Posterior cingulate gyrus (tissue), 11 donors: Measurements from ENCODE around the gene WDR6.
A peak's percentile ranks its signal among the peaks of the same experiment; 100 is the strongest.

Experiments used
- DNase-seq, 10 donors: peaks; one replicate each; pipeline versions ENCODE4 v3.0.0 to v3.0.0-alpha.2; 2020 to 2021; ENCODE audit warnings: mixed read lengths in 3 of 10
- intact Hi-C: fragments of 100-400 bp; cut with DNase I; formaldehyde crosslinking; loops from one replicate; pipeline ENCODE4 v1.15.1; 2023

Gene WDR6

DNA sequence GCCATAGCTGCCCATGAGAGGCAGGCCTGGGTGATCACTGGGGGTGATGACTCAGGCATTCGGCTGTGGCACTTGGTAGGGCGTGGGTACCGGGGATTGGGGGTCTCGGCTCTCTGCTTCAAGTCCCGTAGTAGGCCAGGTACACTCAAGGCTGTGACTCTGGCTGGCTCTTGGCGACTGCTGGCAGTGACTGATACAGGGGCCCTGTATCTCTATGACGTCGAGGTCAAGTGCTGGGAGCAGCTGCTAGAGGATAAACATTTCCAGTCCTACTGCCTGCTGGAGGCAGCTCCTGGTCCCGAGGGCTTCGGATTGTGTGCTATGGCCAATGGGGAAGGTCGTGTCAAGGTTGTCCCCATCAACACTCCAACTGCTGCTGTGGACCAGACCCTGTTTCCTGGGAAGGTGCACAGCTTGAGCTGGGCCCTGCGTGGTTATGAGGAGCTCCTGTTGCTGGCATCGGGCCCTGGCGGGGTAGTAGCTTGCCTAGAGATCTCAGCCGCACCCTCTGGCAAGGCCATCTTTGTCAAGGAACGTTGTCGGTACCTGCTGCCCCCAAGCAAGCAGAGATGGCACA, 5.3 kb downstream of the WDR6 start:
- intact Hi-C loops: no loop called here
- peak in 2 of 10 donors; percentile 24 to 67 for DNase-seq

DNA sequence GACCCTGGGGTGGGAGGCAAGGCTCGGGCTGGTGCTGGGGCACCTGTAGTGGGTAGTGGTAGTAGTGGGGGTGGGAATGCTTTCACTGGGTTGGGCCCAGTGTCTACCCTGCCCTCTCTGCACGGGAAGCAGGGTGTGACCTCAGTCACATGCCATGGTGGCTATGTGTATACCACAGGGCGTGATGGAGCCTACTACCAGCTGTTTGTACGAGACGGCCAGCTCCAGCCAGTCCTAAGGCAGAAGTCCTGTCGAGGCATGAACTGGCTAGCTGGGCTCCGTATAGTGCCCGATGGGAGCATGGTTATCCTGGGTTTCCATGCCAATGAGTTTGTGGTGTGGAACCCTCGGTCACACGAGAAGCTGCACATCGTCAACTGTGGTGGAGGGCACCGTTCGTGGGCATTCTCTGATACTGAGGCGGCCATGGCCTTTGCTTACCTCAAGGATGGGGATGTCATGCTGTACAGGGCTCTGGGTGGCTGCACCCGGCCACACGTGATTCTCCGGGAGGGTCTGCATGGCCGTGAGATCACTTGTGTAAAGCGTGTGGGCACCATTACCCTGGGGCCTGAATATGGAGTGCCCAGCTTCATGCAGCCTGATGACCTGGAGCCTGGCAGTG, 6.0 kb downstream of the WDR6 start:
- DNase-seq: peak in 2 of 10 donors; percentile 37 to 68
- intact Hi-C loops: no loop called here

DNA sequence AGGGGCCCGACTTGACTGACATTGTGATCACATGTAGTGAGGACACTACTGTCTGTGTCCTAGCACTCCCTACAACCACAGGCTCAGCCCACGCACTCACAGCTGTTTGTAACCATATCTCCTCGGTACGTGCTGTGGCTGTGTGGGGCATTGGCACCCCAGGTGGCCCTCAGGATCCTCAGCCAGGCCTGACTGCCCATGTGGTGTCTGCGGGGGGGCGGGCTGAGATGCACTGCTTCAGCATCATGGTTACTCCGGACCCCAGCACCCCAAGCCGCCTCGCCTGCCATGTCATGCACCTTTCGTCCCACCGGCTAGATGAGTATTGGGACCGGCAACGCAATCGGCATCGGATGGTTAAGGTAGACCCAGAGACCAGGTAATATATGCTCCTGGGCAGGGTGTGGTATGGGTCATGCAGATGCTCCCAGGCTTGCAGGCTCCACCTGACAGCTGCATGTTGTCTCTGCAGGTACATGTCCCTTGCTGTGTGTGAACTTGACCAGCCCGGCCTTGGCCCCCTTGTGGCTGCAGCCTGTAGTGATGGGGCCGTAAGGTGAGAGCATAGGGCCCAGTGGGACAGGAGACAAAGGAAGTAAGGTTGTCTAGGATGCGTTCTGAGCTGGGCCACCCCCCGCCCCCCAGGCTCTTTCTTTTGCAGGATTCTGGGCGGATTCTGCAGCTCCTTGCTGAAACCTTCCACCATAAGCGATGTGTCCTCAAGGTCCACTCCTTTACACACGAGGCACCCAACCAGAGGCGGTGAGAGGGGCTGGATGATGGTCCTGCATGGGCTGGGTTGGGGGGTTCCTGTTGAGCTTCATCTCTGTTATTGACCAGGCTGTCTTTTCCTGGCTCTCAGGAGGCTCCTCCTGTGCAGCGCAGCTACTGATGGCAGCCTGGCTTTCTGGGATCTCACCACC, 6.8 kb downstream of the WDR6 start:
- peak in 1 of 10 donors; percentile 73 for DNase-seq
- intact Hi-C loops: no loop called here

DNA sequence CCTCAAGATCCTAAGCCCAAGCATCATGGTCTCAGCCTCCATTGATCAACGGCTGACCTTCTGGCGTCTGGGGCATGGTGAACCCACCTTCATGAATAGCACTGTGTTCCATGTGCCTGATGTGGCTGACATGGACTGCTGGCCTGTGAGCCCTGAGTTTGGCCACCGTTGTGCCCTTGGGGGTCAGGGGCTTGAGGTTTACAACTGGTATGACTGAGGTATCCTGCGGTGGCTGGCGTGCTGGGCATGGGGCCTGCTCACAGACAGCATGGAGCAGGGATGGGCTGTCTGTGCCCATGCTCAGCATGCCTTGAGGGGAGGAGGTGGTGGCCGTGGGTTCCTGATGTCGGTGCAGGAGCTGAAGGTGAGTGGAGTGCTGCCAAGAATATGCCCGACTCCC, 7.9 kb downstream of the WDR6 start:
- intact Hi-C loops: no loop called here
- peak in 1 of 10 donors; percentile 41 for DNase-seq

- intact Hi-C loops: no loop called here
- DNase-seq: peak in 2 of 10 donors; percentile 12 to 53
Measured at GRCh38 chr3:49015765-49016164, 8.6 kb downstream of the WDR6 start.

- peak in 1 of 10 donors; percentile 48 for DNase-seq
Measured at GRCh38 chr3:49016414-49017228, 9.4 kb downstream of the WDR6 start.

GRCh38 chr3:49017229-49017970, 10.2 kb downstream of the WDR6 start:
- no peak for DNase-seq
- intact Hi-C loops: no loop called here

More at GRCh38 chr3:49016414-49017228, 9.4 kb downstream of the WDR6 start:
- intact Hi-C loops: no loop called here

- DNase-seq: peak; percentile 48 to 95 (median 70)
- intact Hi-C loops: no loop called here
Measured at GRCh38 chr3:49017971-49018706, 10.9 kb downstream of the WDR6 start, which contains the start of gene DALRD3. DALRD3 (minus strand) TSS chr3:49018580; CDS start chr3:49018564, 16 bp downstream.

GRCh38 chr3:49018707-49019006, 11.5 kb downstream of the WDR6 start:
- DNase-seq: no peak
- intact Hi-C loops: no loop called here

- DNase-seq: peak in 3 of 10 donors; percentile 35 to 69 (median 41)
- intact Hi-C loops: loop anchor here (10.0 kb wide), 1 partner anchor 75 kb away; the partner anchor contains the start of gene QRICH1
Measured at GRCh38 chr3:49019941-49020329, 12.7 kb downstream of the WDR6 start.

- peak in 6 of 10 donors; percentile 27 to 90 (median 62) for DNase-seq
- intact Hi-C loops: loop anchor here (10.0 kb wide), 1 partner anchor 74 kb away; the partner anchor contains the start of gene QRICH1
Measured at GRCh38 chr3:49020330-49021212, 13.4 kb downstream of the WDR6 start.

DNA sequence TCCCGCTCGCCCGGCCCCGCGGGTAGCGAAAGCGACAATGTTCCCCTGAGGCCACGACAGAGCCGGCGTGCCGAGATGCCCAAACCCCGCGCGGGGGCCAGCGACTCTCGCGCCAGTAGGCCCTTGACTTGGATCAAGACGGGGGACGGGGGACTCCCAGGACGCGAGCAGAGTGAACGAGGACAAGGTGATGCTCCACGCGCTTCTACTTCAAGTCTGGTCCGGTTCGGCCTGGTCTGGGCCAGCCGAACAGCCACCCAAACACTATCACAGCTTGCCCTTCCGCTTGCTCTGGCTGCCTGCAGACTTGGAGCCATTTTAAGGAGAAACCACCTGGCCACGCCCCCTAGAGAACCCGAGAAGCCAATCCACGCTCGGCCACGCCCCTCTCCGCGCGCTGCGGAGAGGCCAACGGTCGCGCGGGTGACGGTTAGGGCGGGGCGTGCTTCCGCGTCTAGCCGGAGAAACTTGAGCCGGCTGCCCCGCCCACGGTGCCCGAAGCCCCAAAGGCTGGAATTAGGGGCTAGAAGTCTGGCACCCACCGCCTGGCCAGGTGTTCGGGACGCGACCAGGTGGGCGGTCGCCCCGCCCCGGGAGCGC, 14.1 kb downstream of the WDR6 start:
- peak; percentile 94 to 99 (median 97) for DNase-seq
- intact Hi-C loops: loop anchor here (10.0 kb wide), 1 partner anchor 73 kb away; the partner anchor contains the start of gene QRICH1

- intact Hi-C loops: loop anchor here (10.0 kb wide), 1 partner anchor 73 kb away; the partner anchor contains the start of gene QRICH1
- DNase-seq: peak; percentile 90 to 99 (median 92)
Measured at GRCh38 chr3:49021813-49022687, 14.9 kb downstream of the WDR6 start, which contains the start of gene NDUFAF3. NDUFAF3 (plus strand) TSS chr3:49022121; CDS start chr3:49022145, 24 bp downstream.

- DNase-seq: peak in 3 of 10 donors; percentile 43 to 65 (median 51)
- intact Hi-C loops: loop anchor here (10.0 kb wide), 1 partner anchor 72 kb away; the partner anchor contains the start of gene QRICH1
Measured at GRCh38 chr3:49022688-49023171, 15.5 kb downstream of the WDR6 start.

DNA sequence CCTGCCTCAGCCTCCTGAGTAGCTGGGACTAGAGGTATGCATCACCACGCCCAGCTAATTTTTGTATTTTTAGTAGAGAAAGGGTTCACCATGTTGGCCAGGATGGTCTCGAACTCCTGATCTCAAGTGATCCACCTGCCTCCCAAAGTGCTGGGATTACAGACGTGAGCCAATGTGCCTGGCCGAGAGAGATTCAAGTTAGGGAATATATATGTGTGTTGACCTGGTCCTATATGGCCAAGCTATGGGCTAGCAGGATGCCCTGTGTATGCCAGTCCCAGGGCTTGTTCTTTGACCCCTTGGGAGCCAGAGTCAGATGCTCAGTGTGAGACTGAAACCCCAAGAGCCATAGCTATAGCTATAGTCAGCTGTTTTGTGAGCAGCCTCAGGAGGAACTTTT, 16.6 kb downstream of the WDR6 start:
- intact Hi-C loops: loop anchor here (10.0 kb wide), 1 partner anchor 71 kb away; the partner anchor contains the start of gene QRICH1
- DNase-seq: peak in 2 of 10 donors; percentile 20 to 21

DNA sequence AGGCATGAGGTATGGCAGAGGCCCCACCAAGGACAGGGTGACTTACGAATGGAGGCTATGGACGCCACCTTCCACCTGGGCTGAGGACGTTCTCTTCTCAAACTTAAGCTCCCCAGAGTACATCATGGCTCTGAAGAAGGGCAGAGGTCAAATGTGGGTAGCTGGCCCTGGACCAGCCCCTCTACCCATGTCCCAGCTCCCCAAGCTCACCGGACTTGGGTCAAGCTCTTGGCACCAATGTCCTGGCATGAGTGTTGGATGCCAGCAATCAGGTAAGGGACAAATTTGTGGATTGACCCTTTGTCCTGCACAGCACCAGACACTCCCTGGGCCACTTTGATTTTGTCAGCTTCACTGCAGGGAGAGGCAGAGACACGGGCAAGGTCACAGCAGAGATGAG, 17.3 kb downstream of the WDR6 start:
- intact Hi-C loops: loop anchor here (10.0 kb wide), 1 partner anchor 70 kb away; the partner anchor contains the start of gene QRICH1
- DNase-seq: peak in 2 of 10 donors; percentile 15 to 41
